Endothelial cell of umbilical vein (primary cell): Measurements from ENCODE around the gene BMPR1A. TPM values are rescaled to one million over a fixed set of nuclear protein-coding genes. Genes with fewer than 3 reads are reported as not detected.

ENCODE experiments used
- BruUV-seq: library from RNA; stranded (reverse); fragments of 400-500 nt; replicated peaks from 2 replicates; lab custom pipeline; 2021; lab: Mats Ljungman, UMichigan
- CTCF ChIA-PET: fragments of 300-600, 350-600 bp; sonication (Branson Sonifier 250); formaldehyde crosslinking; loops from one replicate; lab custom pipeline; 2021; ENCODE audit warnings: antibody characterized with exemption, inconsistent platforms; lab: Charles Lee
- POLR2A ChIA-PET: fragments of 300-600, 350-600 bp; sonication (Branson Sonifier 250); formaldehyde crosslinking; loops from one replicate; lab custom pipeline; 2021; ENCODE audit warnings: antibody characterized with exemption, inconsistent platforms; lab: Charles Lee
- DNase-seq: peaks from one replicate; pipeline ENCODE4 v3.0.0-alpha.2; 2011; ENCODE audit warnings: low read depth, low spot score
- FAIRE-seq: peaks from 2 replicates; lab custom pipeline; 2011; peaks lifted over from hg19 to GRCh38; lab: Jason Lieb, UNC
- H2AFZ ChIP-seq: 2 replicates; pipeline ENCODE4 v1.6.0; 2012; ENCODE audit warnings: low read depth, low read length, control low read depth, inconsistent platforms
- H3K27ac ChIP-seq: 2 replicates; pipeline ENCODE4 v1.5.1; 2011; ENCODE audit warnings: low read depth, mild to moderate bottlenecking, control low read depth, low read length, moderate library complexity; ENCODE audit not compliant: insufficient read depth
- H3K27me3 ChIP-seq, 2 experiments: 2 replicates each; pipeline versions ENCODE4 v1.6.0 to v1.6.1; 2011; ENCODE audit warnings: low read length in 2 of 2, mixed read lengths in 1 of 2; ENCODE audit not compliant: control insufficient read depth in 2 of 2, insufficient read depth in 2 of 2
- H3K36me3 ChIP-seq, 2 experiments: 2 replicates in 1 of 2; 3 replicates in 1 of 2; pipeline ENCODE4 v1.5.1; 2011; ENCODE audit warnings: low read length in 2 of 2, mild to moderate bottlenecking in 1 of 2, moderate library complexity in 1 of 2; ENCODE audit not compliant: control insufficient read depth in 2 of 2, insufficient read depth in 2 of 2; ENCODE audit errors: extremely low read depth in 1 of 2
- H3K4me1 ChIP-seq: 3 replicates; pipeline ENCODE4 v1.5.1; 2011; ENCODE audit warnings: mild to moderate bottlenecking, low read length; ENCODE audit not compliant: control insufficient read depth, insufficient read depth; ENCODE audit errors: extremely low read depth
- H3K4me2 ChIP-seq: 2 replicates; pipeline ENCODE4 v1.6.1; 2011; ENCODE audit warnings: low read length, control low read depth, mixed read lengths; ENCODE audit not compliant: insufficient read depth
- H3K4me3 ChIP-seq, 3 experiments: fragments of 200-600 bp in 1 of 3; sonication (generic), shearing (Covaris generic) in 1 of 3; replicated peaks in 1 of 3; 2 replicates each; pipeline ENCODE4 v1.5.1; 2011 to 2016; ENCODE audit warnings: control low read depth in 3 of 3, low read length in 3 of 3, mild to moderate bottlenecking in 2 of 3, inconsistent platforms in 1 of 3, low read depth in 1 of 3, moderate library complexity in 1 of 3; ENCODE audit not compliant: insufficient read depth in 1 of 3
- H3K79me2 ChIP-seq: 2 replicates; pipeline ENCODE4 v1.6.0; 2012; ENCODE audit warnings: low read length, inconsistent platforms; ENCODE audit not compliant: control insufficient read depth, insufficient read depth
- H3K9ac ChIP-seq: replicated peaks from 2 replicates; pipeline ENCODE3; 2011; ENCODE audit warnings: low read length, control low read depth; ENCODE audit not compliant: insufficient read depth; ENCODE audit errors: extremely low read depth
- H3K9me1 ChIP-seq: replicated peaks from 3 replicates; pipeline ENCODE4 v1.6.0; 2011; ENCODE audit warnings: mild to moderate bottlenecking, low read length; ENCODE audit not compliant: control insufficient read depth, insufficient read depth; ENCODE audit errors: extremely low read depth
- H3K9me3 ChIP-seq: replicated peaks from 2 replicates; pipeline ENCODE4 v1.5.1; 2012; ENCODE audit warnings: low read length, inconsistent platforms; ENCODE audit not compliant: control insufficient read depth, insufficient read depth
- H4K20me1 ChIP-seq: replicated peaks from 2 replicates; pipeline ENCODE3; 2011; ENCODE audit warnings: mild to moderate bottlenecking, low read length; ENCODE audit not compliant: control insufficient read depth, insufficient read depth; ENCODE audit errors: extremely low read depth
- EZH2 ChIP-seq: IDR thresholded peaks from 2 replicates; pipeline ENCODE4 v1.6.1; 2012; ENCODE audit warnings: borderline replicate concordance, low read depth, mild to moderate bottlenecking, moderate library complexity, low read length, inconsistent platforms; ENCODE audit not compliant: severe bottlenecking
- FOS ChIP-seq: IDR thresholded peaks from 2 replicates; pipeline ENCODE4 v1.6.1; 2011; ENCODE audit warnings: mild to moderate bottlenecking, low read length, moderate library complexity, borderline replicate concordance; ENCODE audit not compliant: insufficient read depth
- GATA2 ChIP-seq: IDR thresholded peaks from 2 replicates; pipeline ENCODE4 v1.7.0; 2011; ENCODE audit warnings: low read depth, mild to moderate bottlenecking, moderate library complexity, mixed read lengths, low read length; ENCODE audit not compliant: insufficient read length, insufficient read depth
- JUN ChIP-seq: IDR thresholded peaks from 2 replicates; pipeline ENCODE4 v1.6.1; 2011; ENCODE audit warnings: borderline replicate concordance, low read depth; ENCODE audit not compliant: insufficient read length, insufficient read depth
- MYC ChIP-seq: IDR thresholded peaks from one replicate; pipeline ENCODE4 v1.6.1; 2011; ENCODE audit warnings: mild to moderate bottlenecking, low read depth, low read length
- POLR2A ChIP-seq: IDR thresholded peaks from 2 replicates; pipeline ENCODE4 v1.6.1; 2012; ENCODE audit warnings: low read depth, mild to moderate bottlenecking, control low read depth, low read length
- POLR2AphosphoS5 ChIP-seq: IDR thresholded peaks from 2 replicates; pipeline ENCODE4 v1.6.1; 2012; ENCODE audit warnings: low read depth, mild to moderate bottlenecking, control low read depth, low read length, moderate library complexity; ENCODE audit not compliant: insufficient read depth
- dilution Hi-C: fragments of 300-500 bp; cut with MboI; formaldehyde crosslinking; loops from one replicate; pipeline ENCODE4 v1.15.0; 2019; ENCODE audit warnings: low sequenced_read_pairs; ENCODE audit not compliant: extremely low pct_ligation_motif_present
- intact Hi-C: fragments of 100-400 bp; cut with micrococcal nuclease; formaldehyde crosslinking; loops from one replicate; pipeline ENCODE4 v1.10.0; 2022
- polyA plus RNA-seq, 4 experiments: library from polyadenylated mRNA; depleted of rRNA in 3 of 4; stranded (reverse) in 3 of 4; unstranded in 1 of 4; fragments of >200 nt; gene quantifications; 2 replicates each; pipeline versions ENCODE4 v1.2.1 to v1.2.3, GENCODE V29; 2011 to 2012; ENCODE audit warnings: missing spikeins in 1 of 4
- total RNA-seq: library from RNA; stranded (reverse); gene quantifications from 2 replicates; pipeline ENCODE4 v1.2.3, GENCODE V29; 2021
- TF ChIP-seq, protein P1 (sequence below), 2 donors: IDR thresholded peaks; 1 replicate in 1 of 2; 2 replicates in 1 of 2; pipeline ENCODE4 v1.5.1; 2011; ENCODE audit warnings: low read length in 2 of 2, mild to moderate bottlenecking in 2 of 2, moderate library complexity in 2 of 2, control low read depth in 1 of 2, inconsistent platforms in 1 of 2, low read depth in 1 of 2; ENCODE audit not compliant: insufficient read depth in 1 of 2; ENCODE audit errors: extremely low read depth in 1 of 2
- TF ChIP-seq, protein P2 (sequence below): IDR thresholded peaks from 2 replicates; pipeline ENCODE4 v1.6.1; 2011; ENCODE audit not compliant: insufficient read depth, insufficient read length

The BMPR1A gene
- total and polyA plus RNA-seq, 2 donors (not counting 3 experiments of a cell fraction or from before 2014, with no cell fraction given): not detected

DNA sequence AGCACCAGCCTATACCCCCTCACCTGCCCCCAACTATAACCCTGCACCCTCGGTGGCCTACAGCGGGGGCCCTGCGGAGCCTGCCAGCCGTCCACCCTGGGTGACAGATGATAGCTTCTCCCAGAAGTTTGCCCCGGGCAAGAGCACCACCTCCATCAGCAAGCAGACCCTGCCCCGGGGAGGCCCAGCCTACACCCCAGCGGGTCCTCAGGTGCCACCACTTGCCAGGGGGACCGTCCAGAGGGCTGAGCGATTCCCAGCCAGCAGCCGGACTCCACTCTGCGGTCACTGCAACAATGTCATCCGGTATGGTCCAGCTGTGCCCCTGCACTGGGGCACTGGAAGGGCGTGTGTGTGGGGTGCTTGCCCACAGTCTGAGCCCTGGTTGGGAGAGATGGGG, 40.0 kb upstream of the BMPR1A start:
- H3K79me2 ChIP-seq: no peaks in the 10 kb centered on the region
- H3K9me1 ChIP-seq: no peaks in the 10 kb centered on the region
- FAIRE-seq (no peak), DNase-seq (no peak)
- H2AFZ ChIP-seq: no peak overlapping the region
- H3K27ac ChIP-seq: no peak overlapping the region
- POLR2A ChIA-PET: no interaction called here
- dilution Hi-C loops: no loop called here
- no peak overlapping the region for H3K9ac ChIP-seq
- no TSS peak for BruUV-seq
- no peaks in the 10 kb centered on the region for H4K20me1 ChIP-seq
- no peaks in the 10 kb centered on the region for H3K9me3 ChIP-seq
- no peaks in the 10 kb centered on the region for H3K36me3 ChIP-seq
- no peak for TF ChIP-seq POLR2A
- TF ChIP-seq MYC: no peak
- TF ChIP-seq POLR2AphosphoS5: no peak
- no peak for TF ChIP-seq FOS
- TF ChIP-seq, protein P1, sequence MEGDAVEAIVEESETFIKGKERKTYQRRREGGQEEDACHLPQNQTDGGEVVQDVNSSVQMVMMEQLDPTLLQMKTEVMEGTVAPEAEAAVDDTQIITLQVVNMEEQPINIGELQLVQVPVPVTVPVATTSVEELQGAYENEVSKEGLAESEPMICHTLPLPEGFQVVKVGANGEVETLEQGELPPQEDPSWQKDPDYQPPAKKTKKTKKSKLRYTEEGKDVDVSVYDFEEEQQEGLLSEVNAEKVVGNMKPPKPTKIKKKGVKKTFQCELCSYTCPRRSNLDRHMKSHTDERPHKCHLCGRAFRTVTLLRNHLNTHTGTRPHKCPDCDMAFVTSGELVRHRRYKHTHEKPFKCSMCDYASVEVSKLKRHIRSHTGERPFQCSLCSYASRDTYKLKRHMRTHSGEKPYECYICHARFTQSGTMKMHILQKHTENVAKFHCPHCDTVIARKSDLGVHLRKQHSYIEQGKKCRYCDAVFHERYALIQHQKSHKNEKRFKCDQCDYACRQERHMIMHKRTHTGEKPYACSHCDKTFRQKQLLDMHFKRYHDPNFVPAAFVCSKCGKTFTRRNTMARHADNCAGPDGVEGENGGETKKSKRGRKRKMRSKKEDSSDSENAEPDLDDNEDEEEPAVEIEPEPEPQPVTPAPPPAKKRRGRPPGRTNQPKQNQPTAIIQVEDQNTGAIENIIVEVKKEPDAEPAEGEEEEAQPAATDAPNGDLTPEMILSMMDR (IDR thresholded peaks at IDR 0.05; ENCODE audit: extremely low read depth in 1 of 2, insufficient read depth in 1 of 2, low read depth in 1 of 2, low read length in 2 of 2): no peak
- TF ChIP-seq, protein P2, sequence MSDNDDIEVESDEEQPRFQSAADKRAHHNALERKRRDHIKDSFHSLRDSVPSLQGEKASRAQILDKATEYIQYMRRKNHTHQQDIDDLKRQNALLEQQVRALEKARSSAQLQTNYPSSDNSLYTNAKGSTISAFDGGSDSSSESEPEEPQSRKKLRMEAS: no peak
- TF ChIP-seq JUN: no peak
- no peak for TF ChIP-seq EZH2
- no peak for TF ChIP-seq GATA2
- H3K4me2 ChIP-seq: no peak overlapping the region
- peaks cover 75 to 77% of the 10 kb centered on the region in 2 experiments for H3K27me3 ChIP-seq
- H3K4me3 ChIP-seq: no peak overlapping the region
- no peaks in the 10 kb centered on the region for H3K4me1 ChIP-seq
- intact Hi-C loops: no loop called here
- CTCF ChIA-PET: interaction anchor here (0.7 to 1.5 kb wide), 3 partner anchors 22 to 250 kb away, joined by 3 to 5 read pairs (median 4); no protein-coding TSS in a partner anchor
